GM10248 (cell line): ENCODE data around the gene ABCB1.
A peak's percentile ranks its signal among the peaks of the same experiment; 100 is the strongest.

Experiments
- CTCF ChIA-PET: fragments of 300-600 bp; sonication (Branson Sonifier 250); formaldehyde crosslinking; extraction: SDS; loops from one replicate; lab custom pipeline; 2021; ENCODE audit warnings: antibody characterized with exemption; lab: Yijun Ruan, JAX
- POLR2A ChIA-PET: fragments of 350-650 bp; sonication (Branson Sonifier 250); formaldehyde crosslinking; extraction: SDS; loops from one replicate; lab custom pipeline; 2020; ENCODE audit warnings: antibody characterized with exemption; lab: Yijun Ruan, JAX
- DNase-seq: peaks from one replicate; pipeline ENCODE4 v3.0.0; 2012; ENCODE audit errors: extremely low spot score
- TF ChIP-seq, protein P1 (sequence below): IDR thresholded peaks from 2 replicates; pipeline ENCODE4 v1.5.1; 2012; ENCODE audit warnings: mild to moderate bottlenecking, low read depth; ENCODE audit errors: extremely low read depth, missing control alignments, control extremely low read depth

ABCB1 gene

DNA sequence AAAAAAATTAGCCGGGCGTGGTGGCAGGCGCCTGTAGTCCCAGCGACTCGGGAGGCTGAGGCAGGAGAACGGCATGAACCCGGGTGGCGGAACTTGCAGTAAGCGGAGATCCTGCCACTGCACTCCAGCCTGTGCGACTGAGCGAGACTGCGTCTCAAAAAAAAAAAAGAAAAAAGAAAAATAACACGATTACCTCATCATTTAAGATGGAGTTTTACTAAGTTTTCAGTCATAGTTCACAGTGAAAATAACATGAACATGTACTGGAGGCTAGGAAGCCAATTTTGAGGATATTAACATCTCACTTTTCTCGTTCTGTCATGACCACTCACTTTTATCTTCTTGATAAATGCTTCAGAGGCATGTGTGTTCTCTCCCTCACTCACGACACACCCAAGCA, 24.4 kb upstream of the ABCB1 start:
- no peak for DNase-seq
- CTCF ChIA-PET: no interaction called here
- POLR2A ChIA-PET: no interaction called here
- TF ChIP-seq, protein P1, sequence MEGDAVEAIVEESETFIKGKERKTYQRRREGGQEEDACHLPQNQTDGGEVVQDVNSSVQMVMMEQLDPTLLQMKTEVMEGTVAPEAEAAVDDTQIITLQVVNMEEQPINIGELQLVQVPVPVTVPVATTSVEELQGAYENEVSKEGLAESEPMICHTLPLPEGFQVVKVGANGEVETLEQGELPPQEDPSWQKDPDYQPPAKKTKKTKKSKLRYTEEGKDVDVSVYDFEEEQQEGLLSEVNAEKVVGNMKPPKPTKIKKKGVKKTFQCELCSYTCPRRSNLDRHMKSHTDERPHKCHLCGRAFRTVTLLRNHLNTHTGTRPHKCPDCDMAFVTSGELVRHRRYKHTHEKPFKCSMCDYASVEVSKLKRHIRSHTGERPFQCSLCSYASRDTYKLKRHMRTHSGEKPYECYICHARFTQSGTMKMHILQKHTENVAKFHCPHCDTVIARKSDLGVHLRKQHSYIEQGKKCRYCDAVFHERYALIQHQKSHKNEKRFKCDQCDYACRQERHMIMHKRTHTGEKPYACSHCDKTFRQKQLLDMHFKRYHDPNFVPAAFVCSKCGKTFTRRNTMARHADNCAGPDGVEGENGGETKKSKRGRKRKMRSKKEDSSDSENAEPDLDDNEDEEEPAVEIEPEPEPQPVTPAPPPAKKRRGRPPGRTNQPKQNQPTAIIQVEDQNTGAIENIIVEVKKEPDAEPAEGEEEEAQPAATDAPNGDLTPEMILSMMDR: no peak

DNA sequence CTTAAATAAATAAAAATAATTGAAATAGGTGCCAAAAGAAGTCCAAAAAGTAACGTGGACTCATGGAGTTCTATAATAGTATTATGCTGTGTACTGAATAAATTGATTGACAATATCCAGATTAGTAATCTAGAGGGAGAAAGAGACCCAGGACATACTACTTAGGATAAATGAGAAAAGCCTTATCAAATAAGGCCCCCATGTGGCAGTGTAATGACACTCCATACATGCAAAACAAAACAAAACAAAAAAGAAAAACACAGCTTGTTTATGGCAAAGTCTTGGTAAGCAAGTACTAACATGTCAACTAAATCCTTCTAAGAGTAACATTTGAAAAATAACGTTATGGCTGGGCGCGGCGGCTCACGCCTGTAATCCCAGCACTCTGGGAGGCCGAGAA, 23.9 kb upstream of the ABCB1 start:
- DNase-seq: no peak
- TF ChIP-seq, protein P1: peak; percentile 20
- CTCF ChIA-PET: no interaction called here
- POLR2A ChIA-PET: no interaction called here

DNA sequence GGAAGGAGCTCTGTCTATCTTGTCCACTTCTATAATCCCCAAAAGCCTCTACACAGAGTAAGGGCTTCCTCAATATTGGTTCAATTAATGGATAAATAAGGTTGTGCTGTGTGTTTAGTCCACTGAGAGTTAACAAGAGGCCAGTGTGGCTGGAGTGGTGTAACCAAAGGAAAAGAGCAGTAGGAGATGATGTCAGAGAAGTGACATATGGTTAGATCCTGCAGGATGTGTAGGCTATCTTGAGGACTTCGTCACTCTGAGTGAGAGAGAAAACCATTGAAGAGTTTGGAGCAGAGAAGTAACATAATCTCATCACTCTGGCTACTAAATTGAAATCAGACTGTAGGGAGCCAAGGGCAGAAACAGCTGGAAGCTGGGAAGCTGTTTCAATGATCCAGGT, 14.5 kb upstream of the ABCB1 start:
- no peak for DNase-seq
- TF ChIP-seq, protein P1: no peak
- CTCF ChIA-PET: no interaction called here
- POLR2A ChIA-PET: no interaction called here

DNA sequence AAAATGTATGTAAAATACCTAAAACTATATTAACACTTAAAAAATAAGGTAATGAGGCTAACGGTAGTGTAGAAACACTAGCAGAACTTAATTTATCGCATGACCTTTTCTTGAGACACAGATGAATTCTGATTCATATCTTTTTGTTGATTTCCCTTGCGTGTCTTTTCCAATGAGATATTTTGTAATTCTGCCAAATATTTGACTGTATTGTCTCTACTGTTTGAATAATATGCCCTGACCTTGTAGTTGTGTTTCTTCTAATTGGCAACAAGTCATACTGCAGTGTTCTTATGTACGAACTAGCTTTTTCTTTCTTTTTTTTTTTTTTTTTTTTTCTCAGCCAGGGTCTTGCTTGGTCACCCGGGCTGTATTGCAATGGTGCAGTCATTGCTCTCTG, 9.2 kb upstream of the ABCB1 start:
- ChIA-PET POLR2A (no interaction called here), CTCF (interaction anchor here (1.8 kb wide), 1 partner anchor 10 kb away, joined by 11 read pairs; the partner anchor contains the start of gene ABCB1)
- DNase-seq: no peak
- TF ChIP-seq, protein P1: no peak

DNA sequence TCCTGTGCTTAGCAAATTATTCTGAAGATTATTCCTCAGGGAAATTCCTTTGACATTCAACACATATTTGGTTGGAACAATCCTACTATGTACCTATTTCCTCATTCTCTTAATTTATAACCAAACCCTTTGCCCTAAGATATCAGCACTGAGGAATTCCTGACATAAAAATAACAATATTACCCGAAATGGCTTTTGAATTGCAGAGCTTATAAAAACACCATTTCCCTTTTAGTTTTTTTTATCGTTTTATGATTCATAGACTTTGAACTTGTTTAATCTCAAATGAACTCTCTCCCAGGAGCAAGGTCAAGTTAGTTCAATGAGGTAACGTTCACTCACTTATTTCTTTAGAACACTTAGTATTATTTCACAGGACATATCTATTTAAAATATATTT, 7.7 kb upstream of the ABCB1 start:
- no peak for DNase-seq
- ChIA-PET CTCF (interaction anchor here (1.2 kb wide), 1 partner anchor 15 kb away, joined by 3 read pairs; no protein-coding TSS in a partner anchor), POLR2A (no interaction called here)
- TF ChIP-seq, protein P1: no peak

DNA sequence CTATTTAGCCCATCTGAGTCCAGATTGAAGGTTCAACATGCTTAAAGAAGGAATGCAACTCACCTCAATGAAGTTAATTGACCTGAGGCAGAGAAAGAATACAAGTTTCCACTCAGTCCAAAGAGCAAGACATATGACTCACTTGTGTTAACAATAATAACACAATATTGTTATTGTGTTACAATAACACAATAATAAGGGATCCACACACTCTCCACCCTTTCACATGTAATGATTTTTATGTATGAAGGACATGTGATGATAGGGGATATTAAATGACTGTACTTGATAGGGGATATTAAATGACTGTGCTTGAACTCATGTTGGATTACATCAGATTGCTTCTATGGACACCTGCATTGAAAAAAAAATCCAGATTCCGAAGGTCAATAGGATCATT, 3.6 kb upstream of the ABCB1 start:
- no peak for DNase-seq
- ChIA-PET CTCF (no interaction called here), POLR2A (no interaction called here)
- TF ChIP-seq, protein P1: no peak
